ENCODE results near the gene MPDU1.
A peak's percentile ranks its signal among the peaks of the same experiment; 100 is the strongest.

The MPDU1 gene

GRCh38 chr17:7629939-7630571 is 46.4 kb downstream of the MPDU1 start, which contains the start of gene SHBG:
Gene SHBG (plus strand): TSS chr17:7630135. CDS start chr17:7630173, 38 bp downstream.
- Histone ChIP-seq H3K23ac (ENCODE audit: low read depth, low read length, poor library complexity) (peak within 1 kb of the TSS; percentile 13), H2BK5ac (ENCODE audit: low read length) (no peak within 1 kb of the TSS), H3K27me3 (ENCODE audit: control insufficient read depth in 3 of 3, insufficient read depth in 3 of 3, low read depth in 1 of 3, low read length in 3 of 3) (no peaks in the 10 kb centered on the region), H3K27ac (replicated peaks; ENCODE audit: low read length) (no peak within 1 kb of the TSS), H3K79me1 (ENCODE audit: low read depth, low read length) (no peaks in the 10 kb centered on the region), H3K9ac (ENCODE audit: low read depth, low read length, poor library complexity) (peak within 1 kb of the TSS; percentile 33), H2BK12ac (ENCODE audit: low read length) (peak within 1 kb of the TSS; percentile 46), H4K8ac (ENCODE audit: low read depth, low read length) (no peak within 1 kb of the TSS), H3K4ac (ENCODE audit: low read length) (no peak within 1 kb of the TSS), H3K14ac (ENCODE audit: low read length) (peak within 1 kb of the TSS; percentile 63), H4K91ac (ENCODE audit: low read depth, low read length, poor library complexity) (peak within 1 kb of the TSS; percentile 82), H3K18ac (ENCODE audit: low read length) (peak within 1 kb of the TSS; percentile 81), H2AFZ (ENCODE audit: low read length) (peak within 1 kb of the TSS; percentile 67), H2BK15ac (ENCODE audit: low read length) (peak within 1 kb of the TSS; percentile 16), H3K9me3 (replicated peaks in 1 of 2; ENCODE audit: control insufficient read depth in 2 of 2, insufficient read depth in 1 of 2, low read depth in 1 of 2, low read length in 2 of 2) (no peaks in the 10 kb centered on the region), H3K4me1 (ENCODE audit: control insufficient read depth in 2 of 2, insufficient read depth in 1 of 2, low read depth in 1 of 2, low read length in 2 of 2) (peaks cover 8 to 19% of the 10 kb centered on the region in 2 donors), H2BK120ac (ENCODE audit: low read depth, low read length) (no peak within 1 kb of the TSS), H2AK5ac (ENCODE audit: low read depth, low read length) (peak within 1 kb of the TSS; percentile 99), H3K36me3 (replicated peaks in 1 of 2; ENCODE audit: control insufficient read depth in 2 of 2, insufficient read depth in 2 of 2, low read length in 2 of 2) (peaks cover 0 to 7% of the 10 kb centered on the region in 2 donors), H3K4me3 (ENCODE audit: low read length in 2 of 2) (no peak within 1 kb of the TSS), H3K4me2 (ENCODE audit: insufficient read depth, low read length, poor library complexity, severe bottlenecking) (no peak within 1 kb of the TSS)
- WGBS, 2 donors (ENCODE audit: extremely low coverage in 2 of 2, insufficient read length in 2 of 2, insufficient replicate concordance in 1 of 2): no CpG with 5 or more reads among the region's 13 CpGs
- no peak for DNase-seq (ENCODE audit: low spot score)

- no CpG with 5 or more reads among the region's 11 CpGs for WGBS, 2 donors (ENCODE audit: extremely low coverage in 2 of 2, insufficient read length in 2 of 2, insufficient replicate concordance in 1 of 2)
- no peaks in the 10 kb centered on the region for H3K79me1 ChIP-seq (ENCODE audit: low read depth, low read length)
- no peak overlapping the region for H3K4me3 ChIP-seq (ENCODE audit: low read length in 2 of 2)
- no peaks in the 10 kb centered on the region for H3K36me3 ChIP-seq (replicated peaks in 1 of 2; ENCODE audit: control insufficient read depth in 2 of 2, insufficient read depth in 2 of 2, low read length in 2 of 2)
- H3K9me3 ChIP-seq (replicated peaks in 1 of 2; ENCODE audit: control insufficient read depth in 2 of 2, insufficient read depth in 1 of 2, low read depth in 1 of 2, low read length in 2 of 2): no peaks in the 10 kb centered on the region
- H2BK120ac ChIP-seq (ENCODE audit: low read depth, low read length): no peak overlapping the region
- H2AFZ ChIP-seq (ENCODE audit: low read length): no peak overlapping the region
- peak overlapping the region; percentile 99 for H2AK5ac ChIP-seq (ENCODE audit: low read depth, low read length)
- H4K91ac ChIP-seq (ENCODE audit: low read depth, low read length, poor library complexity): no peak overlapping the region
- H2BK5ac ChIP-seq (ENCODE audit: low read length): peak overlapping the region; percentile 16
- H4K8ac ChIP-seq (ENCODE audit: low read depth, low read length): no peak overlapping the region
- no peak overlapping the region for H3K14ac ChIP-seq (ENCODE audit: low read length)
- no peak overlapping the region for H3K23ac ChIP-seq (ENCODE audit: low read depth, low read length, poor library complexity)
- H3K27me3 ChIP-seq (ENCODE audit: control insufficient read depth in 3 of 3, insufficient read depth in 3 of 3, low read depth in 1 of 3, low read length in 3 of 3): no peaks in the 10 kb centered on the region
- H3K4me1 ChIP-seq (ENCODE audit: control insufficient read depth in 2 of 2, insufficient read depth in 1 of 2, low read depth in 1 of 2, low read length in 2 of 2): peaks cover 9 to 27% of the 10 kb centered on the region in 2 donors
- H3K4ac ChIP-seq (ENCODE audit: low read length): no peak overlapping the region
- H3K27ac ChIP-seq (replicated peaks; ENCODE audit: low read length): no peak overlapping the region
- H3K9ac ChIP-seq (ENCODE audit: low read depth, low read length, poor library complexity): peak overlapping the region; percentile 30
- DNase-seq (ENCODE audit: low spot score): no peak
- H2BK12ac ChIP-seq (ENCODE audit: low read length): no peak overlapping the region
- no peak overlapping the region for H3K4me2 ChIP-seq (ENCODE audit: insufficient read depth, low read length, poor library complexity, severe bottlenecking)
- no peak overlapping the region for H2BK15ac ChIP-seq (ENCODE audit: low read length)
- H3K18ac ChIP-seq (ENCODE audit: low read length): no peak overlapping the region
Measured at GRCh38 chr17:7631398-7632380, 48.0 kb downstream of the MPDU1 start.

GRCh38 chr17:7632492-7632894 is 48.8 kb downstream of the MPDU1 start:
- Histone ChIP-seq H3K18ac (ENCODE audit: low read length) (peak overlapping the region; percentile 36), H3K9ac (ENCODE audit: low read depth, low read length, poor library complexity) (peak overlapping the region; percentile 65), H2AFZ (ENCODE audit: low read length) (no peak overlapping the region), H2BK5ac (ENCODE audit: low read length) (no peak overlapping the region), H3K4ac (ENCODE audit: low read length) (no peak overlapping the region), H2AK5ac (ENCODE audit: low read depth, low read length) (no peak overlapping the region), H4K91ac (ENCODE audit: low read depth, low read length, poor library complexity) (no peak overlapping the region), H3K9me3 (replicated peaks in 1 of 2; ENCODE audit: control insufficient read depth in 2 of 2, insufficient read depth in 1 of 2, low read depth in 1 of 2, low read length in 2 of 2) (no peaks in the 10 kb centered on the region), H3K23ac (ENCODE audit: low read depth, low read length, poor library complexity) (peak overlapping the region; percentile 40), H3K4me3 (ENCODE audit: low read length in 2 of 2) (no peak overlapping the region), H3K27me3 (ENCODE audit: control insufficient read depth in 3 of 3, insufficient read depth in 3 of 3, low read depth in 1 of 3, low read length in 3 of 3) (no peaks in the 10 kb centered on the region), H3K4me1 (ENCODE audit: control insufficient read depth in 2 of 2, insufficient read depth in 1 of 2, low read depth in 1 of 2, low read length in 2 of 2) (peaks cover 7 to 27% of the 10 kb centered on the region in 2 donors), H2BK15ac (ENCODE audit: low read length) (peak overlapping the region; percentile 42), H3K79me1 (ENCODE audit: low read depth, low read length) (no peaks in the 10 kb centered on the region), H4K8ac (ENCODE audit: low read depth, low read length) (no peak overlapping the region), H3K14ac (ENCODE audit: low read length) (no peak overlapping the region), H2BK12ac (ENCODE audit: low read length) (no peak overlapping the region), H3K27ac (replicated peaks; ENCODE audit: low read length) (no peak overlapping the region), H3K4me2 (ENCODE audit: insufficient read depth, low read length, poor library complexity, severe bottlenecking) (no peak overlapping the region), H2BK120ac (ENCODE audit: low read depth, low read length) (no peak overlapping the region), H3K36me3 (replicated peaks in 1 of 2; ENCODE audit: control insufficient read depth in 2 of 2, insufficient read depth in 2 of 2, low read length in 2 of 2) (no peaks in the 10 kb centered on the region)
- no CpG with 5 or more reads among the region's 6 CpGs for WGBS, 2 donors (ENCODE audit: extremely low coverage in 2 of 2, insufficient read length in 2 of 2, insufficient replicate concordance in 1 of 2)
- no peak for DNase-seq (ENCODE audit: low spot score)

GRCh38 chr17:7633093-7633492 is 49.4 kb downstream of the MPDU1 start:
- Histone ChIP-seq H3K9ac (ENCODE audit: low read depth, low read length, poor library complexity) (no peak overlapping the region), H3K9me3 (replicated peaks in 1 of 2; ENCODE audit: control insufficient read depth in 2 of 2, insufficient read depth in 1 of 2, low read depth in 1 of 2, low read length in 2 of 2) (no peaks in the 10 kb centered on the region)
- WGBS, 2 donors (ENCODE audit: extremely low coverage in 2 of 2, insufficient read length in 2 of 2, insufficient replicate concordance in 1 of 2): no CpG with 5 or more reads among the region's 2 CpGs

More at GRCh38 chr17:7633093-7633492, 49.4 kb downstream of the MPDU1 start:
- Histone ChIP-seq H2BK15ac (ENCODE audit: low read length) (peak overlapping the region; percentile 42), H3K79me1 (ENCODE audit: low read depth, low read length) (no peaks in the 10 kb centered on the region), H2AFZ (ENCODE audit: low read length) (no peak overlapping the region), H2BK120ac (ENCODE audit: low read depth, low read length) (no peak overlapping the region), H4K91ac (ENCODE audit: low read depth, low read length, poor library complexity) (no peak overlapping the region), H3K4me1 (ENCODE audit: control insufficient read depth in 2 of 2, insufficient read depth in 1 of 2, low read depth in 1 of 2, low read length in 2 of 2) (peaks cover 6 to 25% of the 10 kb centered on the region in 2 donors), H2AK5ac (ENCODE audit: low read depth, low read length) (no peak overlapping the region), H3K18ac (ENCODE audit: low read length) (no peak overlapping the region), H4K8ac (ENCODE audit: low read depth, low read length) (no peak overlapping the region), H3K27ac (replicated peaks; ENCODE audit: low read length) (no peak overlapping the region), H3K14ac (ENCODE audit: low read length) (no peak overlapping the region), H3K4ac (ENCODE audit: low read length) (no peak overlapping the region), H3K23ac (ENCODE audit: low read depth, low read length, poor library complexity) (no peak overlapping the region), H3K27me3 (ENCODE audit: control insufficient read depth in 3 of 3, insufficient read depth in 3 of 3, low read depth in 1 of 3, low read length in 3 of 3) (no peaks in the 10 kb centered on the region), H3K36me3 (replicated peaks in 1 of 2; ENCODE audit: control insufficient read depth in 2 of 2, insufficient read depth in 2 of 2, low read length in 2 of 2) (no peaks in the 10 kb centered on the region), H2BK5ac (ENCODE audit: low read length) (no peak overlapping the region), H3K4me3 (ENCODE audit: low read length in 2 of 2) (no peak overlapping the region), H2BK12ac (ENCODE audit: low read length) (no peak overlapping the region), H3K4me2 (ENCODE audit: insufficient read depth, low read length, poor library complexity, severe bottlenecking) (no peak overlapping the region)
- DNase-seq (ENCODE audit: low spot score): no peak

All from neuronal stem cell (in vitro differentiated cells).